Lower leg skin (tissue), 3 donors: ENCODE data around the gene FILIP1L.

Source experiments
- POLR2A ChIP-seq, 2 donors: fragments of 450-650 bp; IDR thresholded peaks; one replicate each; pipeline ENCODE4 v1.6.1; 2016 to 2017; ENCODE audit warnings: antibody characterized with exemption in 2 of 2, mild to moderate bottlenecking in 1 of 2, moderate library complexity in 1 of 2
- TF ChIP-seq, protein P1 (sequence below), 3 donors: fragments of 450-650 bp; IDR thresholded peaks; one replicate each; pipeline ENCODE4 v1.5.1; 2016; ENCODE audit warnings: antibody characterized with exemption in 3 of 3, mild to moderate bottlenecking in 3 of 3, moderate library complexity in 2 of 3

DNA sequence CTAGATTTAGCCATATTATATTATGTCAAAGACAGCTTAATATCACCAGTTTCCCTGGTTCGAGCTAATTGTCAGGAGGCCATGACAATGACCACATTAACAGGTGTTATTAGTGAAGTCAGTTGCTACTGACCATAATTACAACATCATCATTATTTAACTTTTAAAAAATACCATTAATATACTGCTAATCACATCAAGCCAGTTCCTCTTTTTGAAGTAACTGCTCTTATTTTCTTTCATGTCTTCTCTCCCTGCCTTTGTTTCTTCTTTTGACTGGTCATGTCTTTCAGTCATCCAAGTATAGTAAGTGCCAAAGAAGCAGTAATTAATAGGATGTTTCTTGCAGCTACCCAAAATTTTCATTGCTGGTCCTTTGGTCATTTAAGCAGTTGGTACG is 235.0 kb downstream of the FILIP1L start:
- TF ChIP-seq, protein P1, sequence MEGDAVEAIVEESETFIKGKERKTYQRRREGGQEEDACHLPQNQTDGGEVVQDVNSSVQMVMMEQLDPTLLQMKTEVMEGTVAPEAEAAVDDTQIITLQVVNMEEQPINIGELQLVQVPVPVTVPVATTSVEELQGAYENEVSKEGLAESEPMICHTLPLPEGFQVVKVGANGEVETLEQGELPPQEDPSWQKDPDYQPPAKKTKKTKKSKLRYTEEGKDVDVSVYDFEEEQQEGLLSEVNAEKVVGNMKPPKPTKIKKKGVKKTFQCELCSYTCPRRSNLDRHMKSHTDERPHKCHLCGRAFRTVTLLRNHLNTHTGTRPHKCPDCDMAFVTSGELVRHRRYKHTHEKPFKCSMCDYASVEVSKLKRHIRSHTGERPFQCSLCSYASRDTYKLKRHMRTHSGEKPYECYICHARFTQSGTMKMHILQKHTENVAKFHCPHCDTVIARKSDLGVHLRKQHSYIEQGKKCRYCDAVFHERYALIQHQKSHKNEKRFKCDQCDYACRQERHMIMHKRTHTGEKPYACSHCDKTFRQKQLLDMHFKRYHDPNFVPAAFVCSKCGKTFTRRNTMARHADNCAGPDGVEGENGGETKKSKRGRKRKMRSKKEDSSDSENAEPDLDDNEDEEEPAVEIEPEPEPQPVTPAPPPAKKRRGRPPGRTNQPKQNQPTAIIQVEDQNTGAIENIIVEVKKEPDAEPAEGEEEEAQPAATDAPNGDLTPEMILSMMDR (IDR thresholded peaks at IDR 0.05), result no peak
- no peak for TF ChIP-seq POLR2A (IDR thresholded peaks at IDR 0.05)
